ENCODE data around the gene TRAK1.

Gene TRAK1

GRCh38 chr3:42127226-42127625 is 36.1 kb downstream of the TRAK1 start:
- no peak for DNase-seq

GRCh38 chr3:42128526-42128925 is 37.4 kb downstream of the TRAK1 start:
- no peak for DNase-seq

GRCh38 chr3:42129014-42129953 is 38.1 kb downstream of the TRAK1 start:
- DNase-seq = no peak

- no peak for DNase-seq
Observed at GRCh38 chr3:42130007-42130328, 38.8 kb downstream of the TRAK1 start.

- DNase-seq = no peak
Observed at GRCh38 chr3:42130329-42131070, 39.3 kb downstream of the TRAK1 start.

- no peak for DNase-seq
Observed at GRCh38 chr3:42133500-42134298, 42.5 kb downstream of the TRAK1 start.

- no peak for DNase-seq
Observed at GRCh38 chr3:42134867-42135464, 43.8 kb downstream of the TRAK1 start.

- DNase-seq = no peak
Observed at GRCh38 chr3:42139621-42140453, 48.7 kb downstream of the TRAK1 start.

- no peak for DNase-seq
Observed at GRCh38 chr3:42140665-42141203, 49.6 kb downstream of the TRAK1 start.

- no peak for DNase-seq
Observed at GRCh38 chr3:42143440-42143839, 52.3 kb downstream of the TRAK1 start.

- no peak for DNase-seq
Observed at GRCh38 chr3:42144209-42144608, 53.1 kb downstream of the TRAK1 start.

GRCh38 chr3:42148086-42148848 is 57.1 kb downstream of the TRAK1 start:
- no peak for DNase-seq

- DNase-seq = no peak
Observed at GRCh38 chr3:42148982-42149432, 57.9 kb downstream of the TRAK1 start.

GRCh38 chr3:42149532-42149931 is 58.4 kb downstream of the TRAK1 start:
- no peak for DNase-seq

GRCh38 chr3:42149975-42150374 is 58.8 kb downstream of the TRAK1 start:
- DNase-seq = no peak

- DNase-seq = no peak
Observed at GRCh38 chr3:42151596-42152168, 60.5 kb downstream of the TRAK1 start.

GRCh38 chr3:42152193-42152592 is 61.0 kb downstream of the TRAK1 start:
- DNase-seq = no peak

- DNase-seq = no peak
Observed at GRCh38 chr3:42153039-42153438, 61.9 kb downstream of the TRAK1 start.

GRCh38 chr3:42157540-42158538 is 66.7 kb downstream of the TRAK1 start:
- no peak for DNase-seq
